GM12892 (cell line): ENCODE data around the gene THSD7B.

Source experiments
- POLR2A ChIP-seq: IDR thresholded peaks from 2 replicates; pipeline ENCODE4 v1.6.1; 2011; ENCODE audit warnings: low read depth, low read length, control low read depth
- TAF1 ChIP-seq: IDR thresholded peaks from 2 replicates; pipeline ENCODE4 v1.6.1; 2011; ENCODE audit warnings: low read depth, mild to moderate bottlenecking, control low read depth, low read length, borderline replicate concordance

- no peak for TF ChIP-seq TAF1
- no peak for TF ChIP-seq POLR2A
Observed at GRCh38 chr2:137607722-137608318, 842.5 kb downstream of the THSD7B start.
